ENCODE data around the gene GRK6.

- TF ChIP-seq POLR2AphosphoS5 (IDR thresholded peaks at IDR 0.05) = no peak
- no peak for TF ChIP-seq EP300 (IDR thresholded peaks at IDR 0.05)
These were observed 43.5 kb downstream of the GRK6 start for GRCh38 chr5:177469750-177470525.
